HepG2 (cell line): ENCODE data around the gene LZTR1. TPM values are rescaled to one million over a fixed set of nuclear protein-coding genes. Genes with fewer than 3 reads are reported as not detected.

Source experiments
- HCFC1 ChIP-seq: fragments of 150-350 bp; IDR thresholded peaks from 2 replicates; pipeline ENCODE4 v1.6.1; 2014; ENCODE audit warnings: low read depth, low read length
- IRX3 ChIP-seq: sonication (generic); formaldehyde crosslinking; IDR thresholded peaks from 2 replicates; pipeline ENCODE4 v1.8.1; 2023; ENCODE audit warnings: mild to moderate bottlenecking, low read depth, missing genetic modification reagents, borderline replicate concordance
- PLRG1 ChIP-seq: fragments of 450-650 bp; conservative IDR thresholded peaks from 2 replicates; pipeline ENCODE4 v1.6.1; 2016
- RFX5 ChIP-seq: IDR thresholded peaks from 2 replicates; pipeline ENCODE4 v1.6.1; 2011; ENCODE audit warnings: low read depth, low read length, improper control_type of control experiment
- ZMYM3 ChIP-seq: sonication (generic); formaldehyde crosslinking; IDR thresholded peaks from 2 replicates; pipeline ENCODE4 v1.5.1; 2020; ENCODE audit warnings: mild to moderate bottlenecking, missing genetic modification reagents
- ZNF121 ChIP-seq: sonication (generic); formaldehyde crosslinking; IDR thresholded peaks from 2 replicates; pipeline ENCODE4 v1.5.0; 2020; ENCODE audit warnings: mild to moderate bottlenecking, missing genetic modification reagents
- ZNF20 ChIP-seq: sonication (generic); formaldehyde crosslinking; IDR thresholded peaks from 2 replicates; pipeline ENCODE4 v1.4.0; 2020; ENCODE audit warnings: mild to moderate bottlenecking, moderate library complexity, missing genetic modification reagents
- ZNF232 ChIP-seq: sonication (generic); formaldehyde crosslinking; IDR thresholded peaks from 2 replicates; pipeline ENCODE4 v1.4.0; 2020; ENCODE audit warnings: missing genetic modification reagents, borderline replicate concordance
- ZNF446 ChIP-seq: sonication (generic); formaldehyde crosslinking; IDR thresholded peaks from 2 replicates; pipeline ENCODE4 v1.5.0; 2020; ENCODE audit warnings: mild to moderate bottlenecking, missing genetic modification reagents
- ZNF562 ChIP-seq: sonication (generic); formaldehyde crosslinking; IDR thresholded peaks from 2 replicates; pipeline ENCODE4 v1.8.0; 2022; ENCODE audit warnings: missing genetic modification reagents, borderline replicate concordance
- polyA plus RNA-seq, 8 experiments: library from polyadenylated mRNA; depleted of rRNA in 3 of 8; stranded (reverse) in 7 of 8; unstranded in 1 of 8; fragments of >200 nt; fragmentation: Illumina TruSeq in 4 of 8; extraction: Trizol in 4 of 8; gene quantifications; 2 replicates each; pipeline versions ENCODE4 v1.2.1 to v1.2.3, GENCODE V29; 2011 to 2016; ENCODE audit warnings: low read depth in 4 of 8, missing spikeins in 1 of 8, mixed read lengths in 1 of 8; ENCODE audit not compliant: insufficient read depth in 1 of 8
- total RNA-seq, 5 experiments: library from RNA; depleted of rRNA; stranded (reverse); fragments of >200 nt; fragmentation: Illumina TruSeq; extraction: Trizol; gene quantifications; 2 replicates each; pipeline ENCODE4 v1.2.3, GENCODE V29; 2016; ENCODE audit warnings: low read depth in 1 of 5
- TF ChIP-seq, protein P1 (sequence below): sonication (generic); formaldehyde crosslinking; conservative IDR thresholded peaks from 2 replicates; pipeline ENCODE4 v1.4.0; 2020; ENCODE audit warnings: missing genetic modification reagents
- TF ChIP-seq, protein P2 (sequence below): sonication (generic); formaldehyde crosslinking; IDR thresholded peaks from 2 replicates; pipeline ENCODE4 v1.4.0; 2020; ENCODE audit warnings: mild to moderate bottlenecking, low read depth, missing genetic modification reagents
- TF ChIP-seq, protein P3 (sequence below): sonication (generic); formaldehyde crosslinking; IDR thresholded peaks from 2 replicates; pipeline ENCODE4 v1.5.1; 2020; ENCODE audit warnings: missing genetic modification reagents, mild to moderate bottlenecking, borderline replicate concordance
- TF ChIP-seq, protein P4 (sequence below): sonication (generic); formaldehyde crosslinking; IDR thresholded peaks from 2 replicates; pipeline ENCODE4 v1.4.0; 2020; ENCODE audit warnings: missing genetic modification reagents, borderline replicate concordance
- TF ChIP-seq, protein P5 (sequence below): sonication (generic); formaldehyde crosslinking; IDR thresholded peaks from 2 replicates; pipeline ENCODE4 v1.4.0; 2020; ENCODE audit warnings: mild to moderate bottlenecking, missing genetic modification reagents, borderline replicate concordance

Gene LZTR1
- total and polyA plus RNA-seq, 2 of the 13 experiments (the other 11 are each of a cell fraction or from before 2014, with no cell fraction given), result 21.8 to 22.4 TPM

DNA sequence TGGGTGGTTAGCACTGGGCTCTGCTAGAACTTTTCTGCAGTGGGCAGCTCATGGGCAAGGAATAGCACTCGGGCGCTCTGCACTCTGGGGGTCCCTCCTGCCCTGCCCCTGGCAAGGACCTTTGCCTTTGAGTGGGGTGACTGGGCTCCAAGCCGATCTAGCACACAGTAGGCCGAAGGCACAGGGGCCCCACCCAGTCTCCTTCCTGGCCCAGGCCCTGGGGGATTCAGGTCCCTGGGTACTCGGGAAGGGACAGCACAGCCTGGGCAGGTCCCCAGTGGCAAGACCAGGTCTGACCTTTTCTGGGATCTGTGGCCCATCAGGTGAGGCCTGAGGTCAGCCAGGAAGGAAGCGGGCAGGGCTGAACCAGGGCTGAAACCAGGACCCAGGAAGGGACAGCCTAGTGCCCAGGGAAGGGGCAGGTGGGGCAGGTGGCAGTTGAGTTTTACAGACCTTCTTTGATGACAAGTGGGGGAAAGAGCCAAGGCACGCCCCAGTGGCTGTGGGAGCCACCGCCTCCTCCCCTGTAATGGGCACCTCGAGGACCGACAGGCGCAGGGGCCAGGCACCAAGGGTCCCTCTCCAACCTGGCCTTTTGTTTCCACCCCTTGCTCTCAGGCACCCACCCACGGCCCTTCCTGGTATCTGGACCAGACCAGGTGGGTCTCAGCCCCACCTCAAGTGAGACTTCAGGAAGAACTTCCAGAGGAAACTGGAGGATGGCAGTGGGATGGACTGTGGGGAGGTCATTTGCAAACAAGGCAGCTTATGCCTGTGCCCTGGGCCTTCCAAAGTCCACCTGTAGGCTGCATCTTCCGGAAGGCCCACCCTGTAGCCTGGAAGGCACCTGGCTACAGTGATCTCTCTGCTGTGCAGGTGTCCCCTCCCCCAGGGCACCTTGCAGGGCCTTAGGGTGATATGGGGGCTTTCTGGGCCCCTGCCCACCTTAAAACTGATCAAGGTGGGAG lies 15.9 kb upstream of the LZTR1 start (continued):
- TF ChIP-seq, protein P1, sequence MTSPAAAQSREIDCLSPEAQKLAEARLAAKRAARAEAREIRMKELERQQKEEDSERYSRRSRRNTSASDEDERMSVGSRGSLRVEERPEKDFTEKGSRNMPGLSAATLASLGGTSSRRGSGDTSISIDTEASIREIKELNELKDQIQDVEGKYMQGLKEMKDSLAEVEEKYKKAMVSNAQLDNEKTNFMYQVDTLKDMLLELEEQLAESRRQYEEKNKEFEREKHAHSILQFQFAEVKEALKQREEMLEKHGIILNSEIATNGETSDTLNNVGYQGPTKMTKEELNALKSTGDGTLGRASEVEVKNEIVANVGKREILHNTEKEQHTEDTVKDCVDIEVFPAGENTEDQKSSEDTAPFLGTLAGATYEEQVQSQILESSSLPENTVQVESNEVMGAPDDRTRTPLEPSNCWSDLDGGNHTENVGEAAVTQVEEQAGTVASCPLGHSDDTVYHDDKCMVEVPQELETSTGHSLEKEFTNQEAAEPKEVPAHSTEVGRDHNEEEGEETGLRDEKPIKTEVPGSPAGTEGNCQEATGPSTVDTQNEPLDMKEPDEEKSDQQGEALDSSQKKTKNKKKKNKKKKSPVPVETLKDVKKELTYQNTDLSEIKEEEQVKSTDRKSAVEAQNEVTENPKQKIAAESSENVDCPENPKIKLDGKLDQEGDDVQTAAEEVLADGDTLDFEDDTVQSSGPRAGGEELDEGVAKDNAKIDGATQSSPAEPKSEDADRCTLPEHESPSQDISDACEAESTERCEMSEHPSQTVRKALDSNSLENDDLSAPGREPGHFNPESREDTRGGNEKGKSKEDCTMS (CRISPR knock-in tag), result no peak
- TF ChIP-seq ZNF121 (no peak), RFX5 (no peak), ZMYM3 (CRISPR knock-in tag) (peak; percentile 99), ZNF232 (CRISPR knock-in tag) (no peak), ZNF562 (CRISPR knock-in tag) (no peak), PLRG1 (no peak), ZNF446 (no peak), ZNF20 (no peak), HCFC1 (no peak), IRX3 (CRISPR knock-in tag) (no peak)
- TF ChIP-seq, protein P2, sequence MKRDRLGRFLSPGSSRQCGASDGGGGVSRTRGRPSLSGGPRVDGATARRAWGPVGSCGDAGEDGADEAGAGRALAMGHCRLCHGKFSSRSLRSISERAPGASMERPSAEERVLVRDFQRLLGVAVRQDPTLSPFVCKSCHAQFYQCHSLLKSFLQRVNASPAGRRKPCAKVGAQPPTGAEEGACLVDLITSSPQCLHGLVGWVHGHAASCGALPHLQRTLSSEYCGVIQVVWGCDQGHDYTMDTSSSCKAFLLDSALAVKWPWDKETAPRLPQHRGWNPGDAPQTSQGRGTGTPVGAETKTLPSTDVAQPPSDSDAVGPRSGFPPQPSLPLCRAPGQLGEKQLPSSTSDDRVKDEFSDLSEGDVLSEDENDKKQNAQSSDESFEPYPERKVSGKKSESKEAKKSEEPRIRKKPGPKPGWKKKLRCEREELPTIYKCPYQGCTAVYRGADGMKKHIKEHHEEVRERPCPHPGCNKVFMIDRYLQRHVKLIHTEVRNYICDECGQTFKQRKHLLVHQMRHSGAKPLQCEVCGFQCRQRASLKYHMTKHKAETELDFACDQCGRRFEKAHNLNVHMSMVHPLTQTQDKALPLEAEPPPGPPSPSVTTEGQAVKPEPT (CRISPR knock-in tag), result no peak
- TF ChIP-seq, protein P3, sequence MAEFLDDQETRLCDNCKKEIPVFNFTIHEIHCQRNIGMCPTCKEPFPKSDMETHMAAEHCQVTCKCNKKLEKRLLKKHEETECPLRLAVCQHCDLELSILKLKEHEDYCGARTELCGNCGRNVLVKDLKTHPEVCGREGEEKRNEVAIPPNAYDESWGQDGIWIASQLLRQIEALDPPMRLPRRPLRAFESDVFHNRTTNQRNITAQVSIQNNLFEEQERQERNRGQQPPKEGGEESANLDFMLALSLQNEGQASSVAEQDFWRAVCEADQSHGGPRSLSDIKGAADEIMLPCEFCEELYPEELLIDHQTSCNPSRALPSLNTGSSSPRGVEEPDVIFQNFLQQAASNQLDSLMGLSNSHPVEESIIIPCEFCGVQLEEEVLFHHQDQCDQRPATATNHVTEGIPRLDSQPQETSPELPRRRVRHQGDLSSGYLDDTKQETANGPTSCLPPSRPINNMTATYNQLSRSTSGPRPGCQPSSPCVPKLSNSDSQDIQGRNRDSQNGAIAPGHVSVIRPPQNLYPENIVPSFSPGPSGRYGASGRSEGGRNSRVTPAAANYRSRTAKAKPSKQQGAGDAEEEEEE, result no peak
- TF ChIP-seq, protein P4, sequence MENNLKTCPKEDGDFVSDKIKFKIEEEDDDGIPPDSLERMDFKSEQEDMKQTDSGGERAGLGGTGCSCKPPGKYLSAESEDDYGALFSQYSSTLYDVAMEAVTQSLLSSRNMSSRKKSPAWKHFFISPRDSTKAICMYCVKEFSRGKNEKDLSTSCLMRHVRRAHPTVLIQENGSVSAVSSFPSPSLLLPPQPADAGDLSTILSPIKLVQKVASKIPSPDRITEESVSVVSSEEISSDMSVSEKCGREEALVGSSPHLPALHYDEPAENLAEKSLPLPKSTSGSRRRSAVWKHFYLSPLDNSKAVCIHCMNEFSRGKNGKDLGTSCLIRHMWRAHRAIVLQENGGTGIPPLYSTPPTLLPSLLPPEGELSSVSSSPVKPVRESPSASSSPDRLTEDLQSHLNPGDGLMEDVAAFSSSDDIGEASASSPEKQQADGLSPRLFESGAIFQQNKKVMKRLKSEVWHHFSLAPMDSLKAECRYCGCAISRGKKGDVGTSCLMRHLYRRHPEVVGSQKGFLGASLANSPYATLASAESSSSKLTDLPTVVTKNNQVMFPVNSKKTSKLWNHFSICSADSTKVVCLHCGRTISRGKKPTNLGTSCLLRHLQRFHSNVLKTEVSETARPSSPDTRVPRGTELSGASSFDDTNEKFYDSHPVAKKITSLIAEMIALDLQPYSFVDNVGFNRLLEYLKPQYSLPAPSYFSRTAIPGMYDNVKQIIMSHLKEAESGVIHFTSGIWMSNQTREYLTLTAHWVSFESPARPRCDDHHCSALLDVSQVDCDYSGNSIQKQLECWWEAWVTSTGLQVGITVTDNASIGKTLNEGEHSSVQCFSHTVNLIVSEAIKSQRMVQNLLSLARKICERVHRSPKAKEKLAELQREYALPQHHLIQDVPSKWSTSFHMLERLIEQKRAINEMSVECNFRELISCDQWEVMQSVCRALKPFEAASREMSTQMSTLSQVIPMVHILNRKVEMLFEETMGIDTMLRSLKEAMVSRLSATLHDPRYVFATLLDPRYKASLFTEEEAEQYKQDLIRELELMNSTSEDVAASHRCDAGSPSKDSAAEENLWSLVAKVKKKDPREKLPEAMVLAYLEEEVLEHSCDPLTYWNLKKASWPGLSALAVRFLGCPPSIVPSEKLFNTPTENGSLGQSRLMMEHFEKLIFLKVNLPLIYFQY (CRISPR knock-in tag), result no peak
- TF ChIP-seq, protein P5, sequence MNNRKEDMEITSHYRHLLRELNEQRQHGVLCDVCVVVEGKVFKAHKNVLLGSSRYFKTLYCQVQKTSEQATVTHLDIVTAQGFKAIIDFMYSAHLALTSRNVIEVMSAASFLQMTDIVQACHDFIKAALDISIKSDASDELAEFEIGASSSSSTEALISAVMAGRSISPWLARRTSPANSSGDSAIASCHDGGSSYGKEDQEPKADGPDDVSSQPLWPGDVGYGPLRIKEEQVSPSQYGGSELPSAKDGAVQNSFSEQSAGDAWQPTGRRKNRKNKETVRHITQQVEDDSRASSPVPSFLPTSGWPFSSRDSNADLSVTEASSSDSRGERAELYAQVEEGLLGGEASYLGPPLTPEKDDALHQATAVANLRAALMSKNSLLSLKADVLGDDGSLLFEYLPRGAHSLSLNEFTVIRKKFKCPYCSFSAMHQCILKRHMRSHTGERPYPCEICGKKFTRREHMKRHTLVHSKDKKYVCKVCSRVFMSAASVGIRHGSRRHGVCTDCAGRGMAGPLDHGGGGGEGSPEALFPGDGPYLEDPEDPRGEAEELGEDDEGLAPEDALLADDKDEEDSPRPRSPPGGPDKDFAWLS (CRISPR knock-in tag), result no peak
